OCI-LY3 (cell line): Measurements from ENCODE around the gene LPP.

ENCODE experiments used
- H2AFZ ChIP-seq: fragments of 200-600, 300-600 bp; shearing (Covaris generic); 2 replicates; pipeline ENCODE4 v1.6.0; 2014; ENCODE audit warnings: antibody characterized with exemption, low read depth, low read length
- H3K27ac ChIP-seq: fragments of 200-600, 300-600 bp; sonication (generic); 2 replicates; pipeline ENCODE4 v1.5.1; 2014; ENCODE audit warnings: mild to moderate bottlenecking, low read length, moderate library complexity, mixed read lengths
- H3K27me3 ChIP-seq: fragments of 200-600, 300-600 bp; sonication (generic); 2 replicates; pipeline ENCODE4 v1.6.1; 2014; ENCODE audit warnings: low read depth, low read length, mixed read lengths
- H3K36me3 ChIP-seq: fragments of 200-600, 300-600 bp; sonication (generic); replicated peaks from 2 replicates; pipeline ENCODE3; 2014; ENCODE audit warnings: low read depth, low read length, mixed read lengths
- H3K4me1 ChIP-seq: fragments of 300-600, 200-600 bp; sonication (generic); 2 replicates; pipeline ENCODE4 v1.6.1; 2014; ENCODE audit warnings: low read length, mixed read lengths
- H3K4me2 ChIP-seq: fragments of 200-600, 300-600 bp; sonication (generic); 2 replicates; pipeline ENCODE4 v1.6.1; 2014; ENCODE audit warnings: low read length, mixed read lengths
- H3K4me3 ChIP-seq: fragments of 300-600, 200-600 bp; sonication (generic); 2 replicates; pipeline ENCODE4 v1.5.1; 2014; ENCODE audit warnings: antibody characterized with exemption, mild to moderate bottlenecking, low read length, moderate library complexity
- H3K79me2 ChIP-seq: fragments of 300-600, 200-600 bp; shearing (Covaris generic); 2 replicates; pipeline ENCODE4 v1.6.1; 2014; ENCODE audit warnings: mild to moderate bottlenecking, low read length, mixed read lengths
- H3K9ac ChIP-seq: fragments of 300-600, 200-600 bp; shearing (Covaris generic); 2 replicates; pipeline ENCODE4 v1.6.0; 2014; ENCODE audit warnings: mild to moderate bottlenecking, low read length, moderate library complexity
- H3K9me3 ChIP-seq: fragments of 200-600, 300-600 bp; shearing (Covaris generic); 2 replicates; pipeline ENCODE4 v1.6.1; 2014; ENCODE audit warnings: low read length, mixed read lengths; ENCODE audit not compliant: insufficient read depth
- H4K20me1 ChIP-seq: fragments of 200-600, 300-600 bp; sonication (generic); 2 replicates; pipeline ENCODE4 v1.6.1; 2016; ENCODE audit warnings: low read length, mixed read lengths; ENCODE audit not compliant: insufficient read depth
- EZH2phosphoT487 ChIP-seq: fragments of 200-600 bp; shearing (Covaris generic); IDR thresholded peaks from 2 replicates; pipeline ENCODE4 v1.6.1; 2018; ENCODE audit warnings: antibody characterized with exemption, mixed run types, low read depth
- TF ChIP-seq, protein P1 (sequence below): fragments of 200-600, 300-600 bp; sonication (generic); IDR thresholded peaks from 2 replicates; pipeline ENCODE4 v1.5.1; 2014; ENCODE audit warnings: antibody characterized with exemption, low read length, low read depth

LPP gene

GRCh38 chr3:188168186-188168585 is 14.2 kb downstream of the LPP start:
- no peaks in the 10 kb centered on the region for H3K27me3 ChIP-seq
- peaks cover 25% of the 10 kb centered on the region for H3K4me1 ChIP-seq
- H3K9ac ChIP-seq: no peak overlapping the region
- H2AFZ ChIP-seq: no peak overlapping the region
- TF ChIP-seq, protein P1, sequence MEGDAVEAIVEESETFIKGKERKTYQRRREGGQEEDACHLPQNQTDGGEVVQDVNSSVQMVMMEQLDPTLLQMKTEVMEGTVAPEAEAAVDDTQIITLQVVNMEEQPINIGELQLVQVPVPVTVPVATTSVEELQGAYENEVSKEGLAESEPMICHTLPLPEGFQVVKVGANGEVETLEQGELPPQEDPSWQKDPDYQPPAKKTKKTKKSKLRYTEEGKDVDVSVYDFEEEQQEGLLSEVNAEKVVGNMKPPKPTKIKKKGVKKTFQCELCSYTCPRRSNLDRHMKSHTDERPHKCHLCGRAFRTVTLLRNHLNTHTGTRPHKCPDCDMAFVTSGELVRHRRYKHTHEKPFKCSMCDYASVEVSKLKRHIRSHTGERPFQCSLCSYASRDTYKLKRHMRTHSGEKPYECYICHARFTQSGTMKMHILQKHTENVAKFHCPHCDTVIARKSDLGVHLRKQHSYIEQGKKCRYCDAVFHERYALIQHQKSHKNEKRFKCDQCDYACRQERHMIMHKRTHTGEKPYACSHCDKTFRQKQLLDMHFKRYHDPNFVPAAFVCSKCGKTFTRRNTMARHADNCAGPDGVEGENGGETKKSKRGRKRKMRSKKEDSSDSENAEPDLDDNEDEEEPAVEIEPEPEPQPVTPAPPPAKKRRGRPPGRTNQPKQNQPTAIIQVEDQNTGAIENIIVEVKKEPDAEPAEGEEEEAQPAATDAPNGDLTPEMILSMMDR: no peak
- no peak for TF ChIP-seq EZH2phosphoT487
- no peaks in the 10 kb centered on the region for H3K9me3 ChIP-seq
- no peaks in the 10 kb centered on the region for H3K36me3 ChIP-seq
- H3K27ac ChIP-seq: no peak overlapping the region
- H4K20me1 ChIP-seq: no peaks in the 10 kb centered on the region
- no peak overlapping the region for H3K4me2 ChIP-seq
- H3K4me3 ChIP-seq: no peak overlapping the region
- H3K79me2 ChIP-seq: no peaks in the 10 kb centered on the region

DNA sequence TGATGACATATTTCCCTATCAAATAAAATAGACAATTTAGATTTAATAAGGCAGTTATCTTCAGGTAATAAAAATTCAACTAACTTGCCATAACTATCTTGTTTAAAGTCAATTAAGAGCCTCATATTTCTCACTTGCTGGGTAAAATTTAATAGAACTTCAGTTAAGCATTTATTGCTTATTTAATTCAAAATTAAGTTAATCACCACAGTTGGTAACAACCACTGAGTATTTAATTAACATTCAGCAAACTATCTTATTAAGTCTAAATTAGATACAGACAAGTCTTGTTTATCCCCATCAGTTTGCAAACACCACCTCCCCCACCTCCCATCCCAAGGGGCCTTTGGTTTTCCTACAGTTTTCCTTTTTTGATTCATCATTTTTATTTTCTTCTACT is 14.7 kb downstream of the LPP start:
- Histone ChIP-seq H3K4me1 (peaks cover 25% of the 10 kb centered on the region), H3K4me2 (no peak overlapping the region), H3K9ac (no peak overlapping the region), H3K79me2 (no peaks in the 10 kb centered on the region), H3K4me3 (no peak overlapping the region), H4K20me1 (no peaks in the 10 kb centered on the region), H3K27ac (no peak overlapping the region), H3K27me3 (no peaks in the 10 kb centered on the region), H3K36me3 (no peaks in the 10 kb centered on the region), H3K9me3 (no peaks in the 10 kb centered on the region), H2AFZ (no peak overlapping the region)
- TF ChIP-seq EZH2phosphoT487: no peak
- TF ChIP-seq, protein P1: no peak

DNA sequence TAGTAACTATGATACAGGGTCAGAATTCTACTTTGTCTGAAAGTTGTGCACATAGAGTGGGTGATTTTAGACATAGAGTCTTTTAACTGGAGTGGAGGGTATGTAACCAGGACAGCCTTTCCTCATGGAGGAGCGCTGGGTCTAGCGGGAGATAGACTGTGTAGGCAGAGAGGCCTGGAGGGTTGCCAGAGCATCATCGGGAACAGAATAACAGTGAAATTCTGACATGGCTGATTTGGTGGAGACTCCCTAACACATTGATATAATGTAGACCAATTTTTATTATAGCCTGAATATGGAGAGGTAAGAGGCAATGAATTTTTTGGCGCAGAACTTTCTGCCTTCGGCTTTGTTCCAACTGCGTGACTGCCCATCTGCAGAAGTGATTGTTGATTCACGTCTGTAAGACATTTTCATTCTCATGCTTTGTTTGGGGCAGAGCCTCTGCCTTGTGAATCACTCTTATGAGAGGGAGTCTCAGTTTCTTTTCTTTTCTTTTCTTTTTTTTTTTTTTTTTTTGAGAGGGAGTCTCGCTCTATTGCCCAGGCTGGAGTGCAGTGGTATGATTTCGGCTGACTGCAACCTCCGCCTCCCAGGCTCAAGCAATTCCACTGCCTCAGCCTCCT is 16.0 kb downstream of the LPP start:
- Histone ChIP-seq H3K9me3 (no peaks in the 10 kb centered on the region), H3K4me1 (peaks cover 24% of the 10 kb centered on the region), H2AFZ (no peak overlapping the region), H3K9ac (no peak overlapping the region), H3K4me3 (no peak overlapping the region), H3K36me3 (no peaks in the 10 kb centered on the region), H4K20me1 (no peaks in the 10 kb centered on the region), H3K4me2 (no peak overlapping the region), H3K27me3 (no peaks in the 10 kb centered on the region), H3K79me2 (no peaks in the 10 kb centered on the region), H3K27ac (no peak overlapping the region)
- TF ChIP-seq, protein P1: no peak
- no peak for TF ChIP-seq EZH2phosphoT487

GRCh38 chr3:188170461-188171459 is 16.8 kb downstream of the LPP start:
- Histone ChIP-seq H2AFZ (no peak overlapping the region), H3K4me3 (no peak overlapping the region), H3K27me3 (no peaks in the 10 kb centered on the region), H3K9ac (no peak overlapping the region), H4K20me1 (no peaks in the 10 kb centered on the region), H3K79me2 (no peaks in the 10 kb centered on the region), H3K9me3 (no peaks in the 10 kb centered on the region), H3K27ac (no peak overlapping the region), H3K4me1 (peaks cover 16% of the 10 kb centered on the region), H3K36me3 (no peaks in the 10 kb centered on the region), H3K4me2 (no peak overlapping the region)
- no peak for TF ChIP-seq EZH2phosphoT487
- TF ChIP-seq, protein P1: no peak
